Loucy (cell line): Measurements from ENCODE around the gene DDAH2.

Experiments
- EZH2phosphoT487 ChIP-seq: fragments of 200-600 bp; IDR thresholded peaks from 2 replicates; pipeline ENCODE4 v1.6.1; 2018; ENCODE audit warnings: antibody characterized with exemption, mild to moderate bottlenecking, moderate library complexity, borderline replicate concordance
- TF ChIP-seq, protein P1 (sequence below): fragments of 200-600 bp; sonication (generic); conservative IDR thresholded peaks from 2 replicates; pipeline ENCODE4 v1.5.1; 2014; ENCODE audit warnings: mild to moderate bottlenecking, antibody characterized with exemption, low read length

DNA sequence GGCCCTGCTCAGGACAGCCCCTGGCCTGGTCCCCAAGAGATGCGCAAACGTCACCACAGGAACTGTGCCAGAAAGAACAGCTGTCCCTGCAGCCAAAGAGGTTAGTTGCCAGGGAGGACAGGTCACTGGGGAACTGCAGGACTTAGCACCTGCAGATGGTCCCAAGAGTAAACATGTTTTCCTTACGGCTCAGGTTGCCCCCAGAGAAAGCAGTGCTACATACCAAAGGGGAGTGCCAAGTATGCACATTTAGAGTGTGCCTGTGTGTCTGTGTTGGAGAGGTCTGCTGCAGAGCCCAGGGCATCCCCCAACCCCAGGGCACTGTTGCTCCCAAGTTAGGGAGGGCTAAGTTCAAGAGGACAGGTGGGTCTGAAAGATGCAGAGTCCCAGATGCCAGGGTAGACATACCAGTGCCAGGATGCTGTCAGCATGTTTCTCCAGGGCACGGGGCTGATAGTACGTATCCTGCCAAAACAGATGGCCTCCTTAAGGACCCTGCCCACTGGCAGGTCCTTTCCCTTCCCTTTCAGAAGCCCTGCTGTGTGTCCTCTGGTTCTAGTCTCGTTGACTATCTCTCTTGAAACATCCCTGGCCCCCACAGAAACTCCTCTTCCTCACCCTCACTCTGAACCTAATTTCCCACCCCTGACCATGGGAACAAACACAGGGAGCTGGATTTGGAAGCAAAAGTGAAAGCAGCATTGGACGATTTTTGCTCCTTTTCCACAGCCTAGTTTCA lies 27.3 kb downstream of the DDAH2 start:
- TF ChIP-seq, protein P1, sequence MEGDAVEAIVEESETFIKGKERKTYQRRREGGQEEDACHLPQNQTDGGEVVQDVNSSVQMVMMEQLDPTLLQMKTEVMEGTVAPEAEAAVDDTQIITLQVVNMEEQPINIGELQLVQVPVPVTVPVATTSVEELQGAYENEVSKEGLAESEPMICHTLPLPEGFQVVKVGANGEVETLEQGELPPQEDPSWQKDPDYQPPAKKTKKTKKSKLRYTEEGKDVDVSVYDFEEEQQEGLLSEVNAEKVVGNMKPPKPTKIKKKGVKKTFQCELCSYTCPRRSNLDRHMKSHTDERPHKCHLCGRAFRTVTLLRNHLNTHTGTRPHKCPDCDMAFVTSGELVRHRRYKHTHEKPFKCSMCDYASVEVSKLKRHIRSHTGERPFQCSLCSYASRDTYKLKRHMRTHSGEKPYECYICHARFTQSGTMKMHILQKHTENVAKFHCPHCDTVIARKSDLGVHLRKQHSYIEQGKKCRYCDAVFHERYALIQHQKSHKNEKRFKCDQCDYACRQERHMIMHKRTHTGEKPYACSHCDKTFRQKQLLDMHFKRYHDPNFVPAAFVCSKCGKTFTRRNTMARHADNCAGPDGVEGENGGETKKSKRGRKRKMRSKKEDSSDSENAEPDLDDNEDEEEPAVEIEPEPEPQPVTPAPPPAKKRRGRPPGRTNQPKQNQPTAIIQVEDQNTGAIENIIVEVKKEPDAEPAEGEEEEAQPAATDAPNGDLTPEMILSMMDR = no peak
- TF ChIP-seq EZH2phosphoT487 = no peak
